ENCODE results near the gene PKP4.
"Not testable (repeated sequence)": the region's sequence is repeated elsewhere in the genome, so short reads cannot be mapped to it uniquely, and the experiment has no call there.

Gene PKP4

DNA sequence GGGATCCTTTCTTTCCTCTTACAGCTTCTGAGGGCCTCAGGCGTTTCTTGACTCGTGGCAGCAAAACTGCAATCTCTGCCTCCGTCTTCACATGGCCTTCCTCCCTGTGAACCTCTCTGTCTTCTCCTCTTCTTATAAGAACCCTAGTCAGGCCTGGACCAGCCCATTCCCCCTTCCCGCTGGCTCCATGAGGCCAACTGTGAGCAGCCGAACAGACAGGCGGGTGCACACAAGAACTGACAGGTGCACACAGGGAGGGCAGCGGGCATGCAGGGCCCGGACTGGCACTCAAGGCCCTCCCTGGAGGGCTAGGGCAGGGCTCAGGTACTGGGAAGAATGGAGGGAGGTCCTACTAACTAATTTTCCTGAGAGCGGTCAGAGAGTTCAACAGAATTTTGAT, 246.0 kb downstream of the PKP4 start:
- no peak overlapping the region for H3K4me2 ChIP-seq (ENCODE audit: low read depth, low read length, poor library complexity, severe bottlenecking)
- no peaks in the 10 kb centered on the region for H3K9me3 ChIP-seq (ENCODE audit: insufficient read depth, low read length)
- H3K9ac ChIP-seq (ENCODE audit: low read length): no peak overlapping the region
- H4K20me1 ChIP-seq (ENCODE audit: low read depth, low read length): no peaks in the 10 kb centered on the region
- no peak overlapping the region for H2AFZ ChIP-seq (ENCODE audit: low read depth, low read length, severe bottlenecking)
- no peaks in the 10 kb centered on the region for H3K79me2 ChIP-seq (ENCODE audit: insufficient read depth, low read length)
- H3K27ac ChIP-seq (ENCODE audit: low read depth, low read length): no peak overlapping the region
- no peak overlapping the region for H3K4me3 ChIP-seq (ENCODE audit: insufficient read depth, low read length, poor library complexity, severe bottlenecking)
- H3K36me3 ChIP-seq (ENCODE audit: low read length): no peaks in the 10 kb centered on the region
- H3F3A ChIP-seq (ENCODE audit: insufficient read depth): no peaks in the 10 kb centered on the region
- TF ChIP-seq, protein P1, sequence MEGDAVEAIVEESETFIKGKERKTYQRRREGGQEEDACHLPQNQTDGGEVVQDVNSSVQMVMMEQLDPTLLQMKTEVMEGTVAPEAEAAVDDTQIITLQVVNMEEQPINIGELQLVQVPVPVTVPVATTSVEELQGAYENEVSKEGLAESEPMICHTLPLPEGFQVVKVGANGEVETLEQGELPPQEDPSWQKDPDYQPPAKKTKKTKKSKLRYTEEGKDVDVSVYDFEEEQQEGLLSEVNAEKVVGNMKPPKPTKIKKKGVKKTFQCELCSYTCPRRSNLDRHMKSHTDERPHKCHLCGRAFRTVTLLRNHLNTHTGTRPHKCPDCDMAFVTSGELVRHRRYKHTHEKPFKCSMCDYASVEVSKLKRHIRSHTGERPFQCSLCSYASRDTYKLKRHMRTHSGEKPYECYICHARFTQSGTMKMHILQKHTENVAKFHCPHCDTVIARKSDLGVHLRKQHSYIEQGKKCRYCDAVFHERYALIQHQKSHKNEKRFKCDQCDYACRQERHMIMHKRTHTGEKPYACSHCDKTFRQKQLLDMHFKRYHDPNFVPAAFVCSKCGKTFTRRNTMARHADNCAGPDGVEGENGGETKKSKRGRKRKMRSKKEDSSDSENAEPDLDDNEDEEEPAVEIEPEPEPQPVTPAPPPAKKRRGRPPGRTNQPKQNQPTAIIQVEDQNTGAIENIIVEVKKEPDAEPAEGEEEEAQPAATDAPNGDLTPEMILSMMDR (IDR thresholded peaks at IDR 0.05; ENCODE audit: insufficient read depth, low read length, poor library complexity, severe bottlenecking): no peak
- no peak for TF ChIP-seq EZH2phosphoT487 (conservative IDR thresholded peaks at IDR 0.05; ENCODE audit: low read length)
- H3K9me2 ChIP-seq (replicated peaks; ENCODE audit: insufficient read depth, low read length): no peaks in the 10 kb centered on the region
- no peaks in the 10 kb centered on the region for H3K27me3 ChIP-seq (ENCODE audit: low read length)

DNA sequence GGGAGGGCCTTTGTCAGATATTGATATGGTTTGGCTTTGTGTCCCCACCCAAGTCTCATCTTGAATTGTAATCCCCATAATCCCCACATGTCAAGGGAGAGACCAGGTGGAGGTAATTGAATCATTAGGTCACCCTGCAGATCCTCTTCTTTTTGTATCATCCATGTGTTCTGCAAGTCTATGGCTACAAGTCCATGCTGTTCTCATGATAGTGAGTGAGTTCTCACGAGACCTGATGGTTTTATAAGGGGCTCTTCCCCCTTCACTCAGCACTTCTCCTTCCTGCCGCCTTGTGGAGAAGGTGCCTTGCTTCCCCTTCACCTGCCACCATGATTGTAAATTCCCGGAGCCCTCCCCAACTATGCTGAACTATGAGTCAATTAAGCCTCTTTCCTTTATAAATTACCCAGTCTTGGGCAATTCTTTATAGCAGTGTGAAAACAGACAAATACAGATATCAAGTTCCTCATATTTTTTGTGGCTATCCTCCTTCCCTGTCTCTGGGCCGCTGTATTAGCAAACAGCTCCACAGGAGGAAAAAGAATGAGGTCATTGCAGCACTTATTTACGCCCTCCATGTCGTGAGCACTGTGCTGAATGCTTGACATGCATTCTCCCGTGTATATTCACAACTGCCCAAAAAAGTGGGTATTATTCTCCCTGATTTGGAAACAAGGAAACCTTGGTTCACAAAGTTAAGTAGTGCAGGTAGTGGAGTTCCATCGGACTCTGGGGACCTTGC, 248.1 kb downstream of the PKP4 start:
- not testable (repeated sequence) for H3K4me3 ChIP-seq (ENCODE audit: insufficient read depth, low read length, poor library complexity, severe bottlenecking); H2AFZ ChIP-seq (ENCODE audit: low read depth, low read length, severe bottlenecking); H3K36me3 ChIP-seq (ENCODE audit: low read length); H4K20me1 ChIP-seq (ENCODE audit: low read depth, low read length); H3K79me2 ChIP-seq (ENCODE audit: insufficient read depth, low read length); H3F3A ChIP-seq (ENCODE audit: insufficient read depth); H3K9ac ChIP-seq (ENCODE audit: low read length); H3K4me2 ChIP-seq (ENCODE audit: low read depth, low read length, poor library complexity, severe bottlenecking); H3K9me3 ChIP-seq (ENCODE audit: insufficient read depth, low read length); H3K27me3 ChIP-seq (ENCODE audit: low read length); H3K27ac ChIP-seq (ENCODE audit: low read depth, low read length); H3K9me2 ChIP-seq (replicated peaks; ENCODE audit: insufficient read depth, low read length)

DNA sequence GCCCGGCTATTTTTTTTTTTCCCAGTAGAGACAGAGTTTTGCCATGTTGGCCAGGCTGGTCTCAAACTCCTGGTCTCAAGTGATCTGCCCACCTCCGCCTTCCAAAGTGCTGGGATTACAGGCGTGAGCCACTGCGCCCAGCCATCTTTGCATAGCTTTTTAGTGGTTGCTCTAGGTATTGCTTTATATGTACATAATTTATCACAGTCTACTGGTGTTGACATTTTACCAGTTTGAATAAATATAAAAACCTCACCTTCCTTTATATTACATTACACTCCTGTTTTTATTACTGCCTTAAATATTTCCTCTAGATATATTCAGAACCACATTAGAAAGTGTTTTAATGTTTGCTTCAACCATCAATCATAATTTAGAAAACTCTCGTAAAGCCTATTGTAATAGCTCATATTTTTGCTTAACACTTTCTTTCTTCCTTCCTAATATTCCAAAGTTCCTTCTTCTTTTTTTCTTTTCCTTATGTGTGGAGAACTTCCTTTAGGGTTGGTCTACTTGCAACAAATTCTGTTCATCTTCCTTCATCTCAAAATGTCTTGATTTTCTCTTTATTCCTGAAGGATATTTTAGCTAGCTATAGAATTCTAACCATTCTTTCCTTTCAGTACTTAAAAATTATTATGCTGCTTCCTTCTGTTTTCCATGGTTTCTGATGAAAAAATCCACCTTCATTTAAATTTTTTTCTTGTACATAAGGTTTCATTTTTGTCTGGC, 256.2 kb downstream of the PKP4 start:
- no peak overlapping the region for H3K4me2 ChIP-seq (ENCODE audit: low read depth, low read length, poor library complexity, severe bottlenecking)

More for the DNA sequence above, 256.2 kb downstream of the PKP4 start:
- H3K9me2 ChIP-seq (replicated peaks; ENCODE audit: insufficient read depth, low read length): no peaks in the 10 kb centered on the region
- H3K79me2 ChIP-seq (ENCODE audit: insufficient read depth, low read length): no peaks in the 10 kb centered on the region
- no peak for TF ChIP-seq EZH2phosphoT487 (conservative IDR thresholded peaks at IDR 0.05; ENCODE audit: low read length)
- TF ChIP-seq, protein P1 (IDR thresholded peaks at IDR 0.05; ENCODE audit: insufficient read depth, low read length, poor library complexity, severe bottlenecking): no peak
- H3K27me3 ChIP-seq (ENCODE audit: low read length): no peaks in the 10 kb centered on the region
- H3K27ac ChIP-seq (ENCODE audit: low read depth, low read length): no peak overlapping the region
- H3K9ac ChIP-seq (ENCODE audit: low read length): no peak overlapping the region
- no peaks in the 10 kb centered on the region for H4K20me1 ChIP-seq (ENCODE audit: low read depth, low read length)
- no peaks in the 10 kb centered on the region for H3K36me3 ChIP-seq (ENCODE audit: low read length)
- H2AFZ ChIP-seq (ENCODE audit: low read depth, low read length, severe bottlenecking): no peak overlapping the region
- H3K4me3 ChIP-seq (ENCODE audit: insufficient read depth, low read length, poor library complexity, severe bottlenecking): no peak overlapping the region
- no peaks in the 10 kb centered on the region; the same call in 1 of the 2 replicates for H3K9me3 ChIP-seq (ENCODE audit: insufficient read depth, low read length)
- H3F3A ChIP-seq (ENCODE audit: insufficient read depth): no peaks in the 10 kb centered on the region
